ENCODE results near the gene FLOT2.

The FLOT2 gene

GRCh38 chr17:28907709-28908475 is 10.4 kb upstream of the FLOT2 start:
- DNase-seq (no peak), ATAC-seq (ENCODE audit: insufficient read depth, low read depth) (no peak)
- Histone ChIP-seq H3K4me2 (ENCODE audit: insufficient read depth, low read length) (no peak overlapping the region), H3K4me3 (ENCODE audit: low read depth in 1 of 2, low read length in 2 of 2) (no peak overlapping the region), H3K27ac (ENCODE audit: low read length) (no peak overlapping the region), H3K27me3 (ENCODE audit: insufficient read depth, low read length, poor library complexity) (no peaks in the 10 kb centered on the region), H2AFZ (ENCODE audit: low read depth, low read length) (no peak overlapping the region), H4K20me1 (ENCODE audit: insufficient read depth, low read length) (peaks cover 16% of the 10 kb centered on the region), H3K36me3 (ENCODE audit: insufficient read depth, low read length) (peaks cover 69% of the 10 kb centered on the region), H3K9ac (ENCODE audit: low read depth, low read length) (no peak overlapping the region), H3K4me1 (ENCODE audit: insufficient read depth, low read length) (peaks cover 5% of the 10 kb centered on the region), H3K9me3 (ENCODE audit: insufficient read depth, low read length, severe bottlenecking) (no peaks in the 10 kb centered on the region), H3K79me2 (ENCODE audit: insufficient read depth, low read length) (no peaks in the 10 kb centered on the region)
- TF ChIP-seq EZH2 (IDR thresholded peaks at IDR 0.05; ENCODE audit: borderline replicate concordance, low read depth, low read length, severe bottlenecking) = no peak
- TF ChIP-seq CTCF (IDR thresholded peaks at IDR 0.05; ENCODE audit: borderline replicate concordance, extremely low read depth, low read length, poor library complexity, severe bottlenecking) = no peak

GRCh38 chr17:28906706-28907438 is 9.3 kb upstream of the FLOT2 start:
- DNase-seq (no peak), ATAC-seq (ENCODE audit: insufficient read depth, low read depth) (no peak)
- TF ChIP-seq EZH2 (IDR thresholded peaks at IDR 0.05; ENCODE audit: borderline replicate concordance, low read depth, low read length, severe bottlenecking) (no peak), CTCF (IDR thresholded peaks at IDR 0.05; ENCODE audit: borderline replicate concordance, extremely low read depth, low read length, poor library complexity, severe bottlenecking) (no peak)
- H3K4me1 ChIP-seq (ENCODE audit: insufficient read depth, low read length) = peaks cover 8% of the 10 kb centered on the region
- H3K27me3 ChIP-seq (ENCODE audit: insufficient read depth, low read length, poor library complexity) = no peaks in the 10 kb centered on the region
- no peak overlapping the region for H2AFZ ChIP-seq (ENCODE audit: low read depth, low read length)
- H3K79me2 ChIP-seq (ENCODE audit: insufficient read depth, low read length) = peaks cover 6% of the 10 kb centered on the region
- no peak overlapping the region for H3K9ac ChIP-seq (ENCODE audit: low read depth, low read length)
- H4K20me1 ChIP-seq (ENCODE audit: insufficient read depth, low read length) = peaks cover 14% of the 10 kb centered on the region
- H3K27ac ChIP-seq (ENCODE audit: low read length) = no peak overlapping the region
- H3K4me3 ChIP-seq (ENCODE audit: low read depth in 1 of 2, low read length in 2 of 2) = no peak overlapping the region
- peaks cover 59% of the 10 kb centered on the region for H3K36me3 ChIP-seq (ENCODE audit: insufficient read depth, low read length)
- H3K9me3 ChIP-seq (ENCODE audit: insufficient read depth, low read length, severe bottlenecking) = no peaks in the 10 kb centered on the region
- no peak overlapping the region for H3K4me2 ChIP-seq (ENCODE audit: insufficient read depth, low read length)

GRCh38 chr17:28906276-28906675 is 8.7 kb upstream of the FLOT2 start:
- H2AFZ ChIP-seq (ENCODE audit: low read depth, low read length) = no peak overlapping the region
- no peak overlapping the region for H3K4me3 ChIP-seq (ENCODE audit: low read depth in 1 of 2, low read length in 2 of 2)
- H3K79me2 ChIP-seq (ENCODE audit: insufficient read depth, low read length) = peaks cover 12% of the 10 kb centered on the region
- H3K27ac ChIP-seq (ENCODE audit: low read length) = no peak overlapping the region
- DNase-seq (no peak), ATAC-seq (ENCODE audit: insufficient read depth, low read depth) (no peak)
- H3K4me2 ChIP-seq (ENCODE audit: insufficient read depth, low read length) = no peak overlapping the region
- H3K36me3 ChIP-seq (ENCODE audit: insufficient read depth, low read length) = peaks cover 53% of the 10 kb centered on the region
- H3K4me1 ChIP-seq (ENCODE audit: insufficient read depth, low read length) = peaks cover 14% of the 10 kb centered on the region
- no peaks in the 10 kb centered on the region for H3K27me3 ChIP-seq (ENCODE audit: insufficient read depth, low read length, poor library complexity)
- H4K20me1 ChIP-seq (ENCODE audit: insufficient read depth, low read length) = peaks cover 9% of the 10 kb centered on the region
- no peak for TF ChIP-seq EZH2 (IDR thresholded peaks at IDR 0.05; ENCODE audit: borderline replicate concordance, low read depth, low read length, severe bottlenecking)
- TF ChIP-seq CTCF (IDR thresholded peaks at IDR 0.05; ENCODE audit: borderline replicate concordance, extremely low read depth, low read length, poor library complexity, severe bottlenecking) = no peak
- no peaks in the 10 kb centered on the region for H3K9me3 ChIP-seq (ENCODE audit: insufficient read depth, low read length, severe bottlenecking)
- no peak overlapping the region for H3K9ac ChIP-seq (ENCODE audit: low read depth, low read length)
